ENCODE data around the gene ZSWIM4. TPM values are rescaled to one million over a fixed set of nuclear protein-coding genes. Genes with fewer than 3 reads are reported as not detected.
A peak's percentile ranks its signal among the peaks of the same experiment; 100 is the strongest.
"Not testable (repeated sequence)": the region's sequence is repeated elsewhere in the genome, so short reads cannot be mapped to it uniquely, and the experiment has no call there.

Gene ZSWIM4
- total RNA-seq, 6 experiments from 2014 or later = 5.0 to 6.0 (median 5.2) TPM

DNA sequence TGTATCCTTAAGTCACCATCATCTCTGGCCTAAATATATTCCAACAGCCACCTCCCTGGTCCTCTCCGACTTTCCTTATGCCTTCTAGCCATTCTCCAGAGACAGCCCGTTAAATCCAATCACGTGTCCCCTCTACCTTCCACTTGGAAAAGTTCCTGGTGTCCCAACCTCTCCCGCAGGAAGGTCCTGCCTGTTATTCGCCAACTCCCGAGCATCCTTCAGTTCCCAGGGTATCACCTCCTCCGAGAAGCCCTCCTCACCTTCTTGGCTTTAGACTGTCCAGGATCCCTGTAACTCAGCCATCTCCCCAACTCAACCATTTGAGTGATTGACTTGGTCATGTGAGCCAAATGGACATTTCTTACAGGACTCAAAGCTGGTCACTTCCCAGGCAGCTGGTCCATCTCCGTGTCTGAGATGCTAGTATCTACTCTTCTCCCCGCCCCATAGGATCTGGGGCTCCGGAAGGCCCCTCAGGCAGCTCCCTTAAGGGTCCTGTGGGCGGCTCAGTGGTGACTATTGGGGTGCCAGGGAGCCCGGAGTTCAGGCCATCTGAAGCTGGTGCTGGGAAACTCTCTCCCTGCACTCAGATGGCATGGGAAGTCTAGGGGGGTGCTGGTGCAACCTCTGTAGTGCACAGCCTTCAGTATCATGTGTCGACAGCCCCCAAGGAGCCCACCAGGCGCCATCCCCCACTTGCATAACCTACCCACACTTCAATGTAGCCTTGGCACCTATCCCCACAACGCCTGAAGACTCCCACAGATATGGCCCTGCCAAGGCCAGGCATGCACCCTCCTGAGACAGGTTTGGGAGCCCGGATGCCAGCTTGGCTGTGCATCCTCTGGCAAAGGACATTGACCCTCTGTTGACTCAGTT is 53.8 kb downstream of the ZSWIM4 start:
- H3K36me3 Mint-ChIP-seq (ENCODE audit: low read depth) = no peaks in the 10 kb centered on the region
- H3K4me1 Mint-ChIP-seq (ENCODE audit: low read depth) = peaks cover 70% of the 10 kb centered on the region
- H3K27ac Mint-ChIP-seq = peak overlapping the region; percentile 100
- H3K27me3 Mint-ChIP-seq (ENCODE audit: insufficient read depth) = peaks cover 2% of the 10 kb centered on the region
- TF ChIP-seq, protein P1, sequence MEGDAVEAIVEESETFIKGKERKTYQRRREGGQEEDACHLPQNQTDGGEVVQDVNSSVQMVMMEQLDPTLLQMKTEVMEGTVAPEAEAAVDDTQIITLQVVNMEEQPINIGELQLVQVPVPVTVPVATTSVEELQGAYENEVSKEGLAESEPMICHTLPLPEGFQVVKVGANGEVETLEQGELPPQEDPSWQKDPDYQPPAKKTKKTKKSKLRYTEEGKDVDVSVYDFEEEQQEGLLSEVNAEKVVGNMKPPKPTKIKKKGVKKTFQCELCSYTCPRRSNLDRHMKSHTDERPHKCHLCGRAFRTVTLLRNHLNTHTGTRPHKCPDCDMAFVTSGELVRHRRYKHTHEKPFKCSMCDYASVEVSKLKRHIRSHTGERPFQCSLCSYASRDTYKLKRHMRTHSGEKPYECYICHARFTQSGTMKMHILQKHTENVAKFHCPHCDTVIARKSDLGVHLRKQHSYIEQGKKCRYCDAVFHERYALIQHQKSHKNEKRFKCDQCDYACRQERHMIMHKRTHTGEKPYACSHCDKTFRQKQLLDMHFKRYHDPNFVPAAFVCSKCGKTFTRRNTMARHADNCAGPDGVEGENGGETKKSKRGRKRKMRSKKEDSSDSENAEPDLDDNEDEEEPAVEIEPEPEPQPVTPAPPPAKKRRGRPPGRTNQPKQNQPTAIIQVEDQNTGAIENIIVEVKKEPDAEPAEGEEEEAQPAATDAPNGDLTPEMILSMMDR (IDR thresholded peaks at IDR 0.05) = no peak
- no peaks in the 10 kb centered on the region for H3K9me3 Mint-ChIP-seq
- H3K4me3 Mint-ChIP-seq = peak overlapping the region; percentile 37
- no peak for DNase-seq

DNA sequence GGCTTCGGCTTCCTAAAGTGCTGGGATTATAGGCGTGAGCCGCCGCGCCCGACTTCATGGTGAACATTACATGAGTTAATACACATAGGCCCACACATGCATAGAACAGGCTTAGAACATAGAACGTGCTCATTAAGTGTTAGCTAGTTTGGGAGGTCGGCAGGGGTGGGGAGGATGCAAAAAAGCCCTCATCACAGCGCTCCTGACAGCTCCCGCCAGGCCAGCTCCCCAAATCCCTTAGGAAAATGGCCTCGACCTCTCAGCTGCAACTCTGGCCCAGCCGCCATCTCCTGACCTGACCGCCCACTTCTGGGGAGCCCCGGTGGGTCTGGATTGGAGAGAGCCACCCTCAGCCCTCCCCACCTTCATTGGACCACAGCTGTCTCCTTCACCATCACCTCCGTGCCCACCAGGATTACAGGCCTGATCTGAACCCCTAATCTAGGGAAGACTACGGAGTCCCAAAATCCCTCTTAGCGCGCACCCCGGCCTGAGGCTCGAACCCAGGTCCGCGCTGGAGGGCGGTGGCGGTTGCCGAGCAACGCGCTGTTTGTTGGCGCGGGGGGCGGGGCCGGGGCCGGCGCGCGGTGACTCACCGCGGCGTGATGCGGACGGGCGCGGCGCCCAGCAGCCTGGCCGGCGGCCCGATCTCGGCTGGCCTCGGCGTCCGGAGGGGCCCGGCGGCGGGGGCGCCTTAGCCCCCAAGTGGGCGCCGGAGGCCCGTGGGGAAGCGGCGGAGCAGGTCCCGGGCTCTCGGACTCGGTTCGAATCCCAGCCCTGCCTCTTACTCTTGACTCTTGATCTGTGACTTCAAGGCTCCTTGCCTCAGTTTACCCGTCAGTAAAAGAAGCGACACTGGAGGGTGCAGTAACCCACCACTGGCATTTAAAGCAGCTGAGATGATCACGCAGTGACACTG is 55.0 kb downstream of the ZSWIM4 start:
- peaks cover 2% of the 10 kb centered on the region for H3K27me3 Mint-ChIP-seq (ENCODE audit: insufficient read depth)
- H3K9me3 Mint-ChIP-seq = no peaks in the 10 kb centered on the region
- H3K36me3 Mint-ChIP-seq (ENCODE audit: low read depth) = no peaks in the 10 kb centered on the region
- TF ChIP-seq, protein P1 (IDR thresholded peaks at IDR 0.05) = no peak
- H3K27ac Mint-ChIP-seq = peak overlapping the region; percentile 100
- peak; percentile 57 for DNase-seq
- H3K4me3 Mint-ChIP-seq = peak overlapping the region; percentile 87
- peaks cover 58% of the 10 kb centered on the region for H3K4me1 Mint-ChIP-seq (ENCODE audit: low read depth)

DNA sequence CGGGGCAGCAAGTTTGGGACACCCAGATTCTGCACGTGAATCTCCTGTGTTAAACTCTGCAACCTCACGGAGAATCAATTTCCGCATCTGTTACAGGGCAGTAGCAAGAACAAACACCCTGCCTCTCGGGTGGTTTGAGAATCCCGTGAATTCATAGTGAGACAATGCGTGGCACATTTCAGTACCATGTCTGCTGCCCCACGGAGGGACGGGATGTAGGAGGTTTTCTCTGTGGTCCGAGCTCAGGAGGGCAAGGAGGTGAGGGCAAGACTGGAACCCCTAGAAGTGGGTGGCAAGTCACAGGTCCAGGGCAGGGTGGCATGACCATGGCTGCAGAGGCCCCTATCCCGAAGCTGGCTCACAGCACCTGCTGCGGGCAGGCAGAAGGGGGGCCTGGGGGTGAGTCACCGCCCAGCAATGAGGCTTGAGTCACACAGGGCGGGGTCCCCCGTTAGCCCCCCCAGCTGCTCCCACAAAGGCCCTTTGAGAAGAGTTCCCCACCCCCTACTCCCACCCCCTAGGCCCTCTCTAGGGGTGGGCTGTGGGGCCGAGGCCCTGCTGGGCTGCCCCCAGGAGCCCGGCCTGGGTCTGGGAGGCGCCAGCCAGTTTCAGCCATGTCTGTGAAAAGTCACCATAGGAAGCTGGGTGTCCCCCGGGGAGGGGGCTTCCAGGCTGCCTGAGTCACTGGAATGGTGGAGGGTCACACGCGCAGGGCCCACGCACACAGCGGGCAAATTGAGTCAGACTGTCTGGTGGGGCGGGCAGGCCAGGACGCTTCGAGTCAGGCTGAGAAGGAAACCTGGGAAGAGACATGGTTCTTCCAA is 55.9 kb downstream of the ZSWIM4 start:
- H3K27ac Mint-ChIP-seq = peak overlapping the region; percentile 100
- H3K9me3 Mint-ChIP-seq = no peaks in the 10 kb centered on the region
- H3K4me1 Mint-ChIP-seq (ENCODE audit: low read depth) = peaks cover 50% of the 10 kb centered on the region

DNA sequence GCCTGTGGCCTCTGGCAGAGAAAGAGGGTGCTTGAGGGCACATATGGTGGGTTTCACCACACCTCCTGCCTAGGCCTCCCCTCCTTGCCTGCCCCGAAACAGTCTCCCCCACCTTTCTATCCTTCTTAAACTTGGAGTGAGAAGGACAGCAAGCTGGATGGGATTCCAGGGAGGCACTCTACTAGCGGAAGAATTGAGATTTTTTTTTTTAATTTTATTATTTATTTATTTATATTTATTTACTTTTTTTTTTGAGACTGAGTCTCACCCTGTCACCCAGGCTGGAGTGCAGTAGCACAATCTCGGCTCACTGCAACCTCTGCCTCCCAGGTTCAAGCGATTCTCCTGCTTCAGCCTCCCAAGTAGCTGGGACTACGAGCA is 56.5 kb downstream of the ZSWIM4 start:
- H3K4me3 Mint-ChIP-seq = peak overlapping the region; percentile 87

More for the DNA sequence above, 55.9 kb downstream of the ZSWIM4 start:
- DNase-seq = peak; percentile 85
- peak overlapping the region; percentile 87 for H3K4me3 Mint-ChIP-seq
- peaks cover 2% of the 10 kb centered on the region for H3K27me3 Mint-ChIP-seq (ENCODE audit: insufficient read depth)
- H3K36me3 Mint-ChIP-seq (ENCODE audit: low read depth) = no peaks in the 10 kb centered on the region
- TF ChIP-seq, protein P1 (IDR thresholded peaks at IDR 0.05) = no peak

DNA sequence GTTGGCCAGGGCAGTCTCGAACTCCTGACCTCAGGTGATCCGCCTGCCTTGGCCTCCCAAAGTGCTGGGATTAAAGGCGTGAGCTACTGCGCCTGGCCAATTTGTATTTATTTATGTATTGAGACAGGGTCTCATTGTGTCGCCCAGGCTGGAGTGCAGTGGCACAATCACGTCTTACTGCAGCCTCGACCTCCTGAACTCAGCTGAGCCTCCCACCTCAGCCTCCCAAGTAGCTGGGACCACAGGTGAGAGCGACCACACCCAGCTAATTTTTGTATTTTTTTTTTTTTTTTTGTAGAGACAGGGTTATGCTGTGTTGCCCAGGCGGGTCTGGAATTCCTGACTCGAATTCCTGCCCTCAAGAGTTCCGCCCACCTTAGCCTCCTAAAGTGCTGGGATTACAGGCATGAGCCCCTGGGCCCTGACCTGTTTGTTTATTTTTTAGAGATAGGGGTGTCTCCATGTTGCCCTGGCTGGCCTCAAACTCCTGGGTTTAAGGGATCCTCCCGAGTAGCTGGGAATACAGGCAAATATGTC is 57.0 kb downstream of the ZSWIM4 start:
- H3K36me3 Mint-ChIP-seq (ENCODE audit: low read depth); H3K9me3 Mint-ChIP-seq; H3K27me3 Mint-ChIP-seq (ENCODE audit: insufficient read depth); H3K4me3 Mint-ChIP-seq; DNase-seq: not testable (repeated sequence)
- Mint-ChIP-seq H3K4me1 (ENCODE audit: low read depth) (peaks cover 41% of the 10 kb centered on the region), H3K27ac (peak overlapping the region; percentile 100)

More for the DNA sequence above, 56.5 kb downstream of the ZSWIM4 start:
- not testable (repeated sequence) for H3K9me3 Mint-ChIP-seq; DNase-seq; H3K36me3 Mint-ChIP-seq (ENCODE audit: low read depth); H3K27me3 Mint-ChIP-seq (ENCODE audit: insufficient read depth)
- Mint-ChIP-seq H3K4me1 (ENCODE audit: low read depth) (peaks cover 44% of the 10 kb centered on the region), H3K27ac (peak overlapping the region; percentile 100)

DNA sequence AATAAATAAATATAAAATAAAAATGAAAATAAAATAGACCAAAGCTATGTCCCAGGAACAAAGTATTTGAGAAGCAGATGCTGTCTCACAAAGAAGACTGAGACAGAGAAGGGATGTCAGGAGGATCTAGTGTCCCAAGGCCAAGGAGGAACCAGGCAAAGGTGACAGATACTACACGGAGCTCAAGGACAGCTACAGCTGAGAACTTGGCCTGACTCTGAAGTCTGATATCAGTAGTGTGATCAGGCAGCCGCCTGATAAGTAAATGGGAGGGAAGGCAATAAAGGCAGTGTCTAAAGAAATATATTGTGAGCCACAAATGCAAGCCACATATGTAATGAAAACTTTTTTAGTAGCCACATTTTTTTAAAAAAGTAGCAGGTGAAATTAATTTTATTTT is 61.3 kb downstream of the ZSWIM4 start:
- Mint-ChIP-seq H3K27ac (peak overlapping the region; percentile 45; the same call in 1 of the 2 replicates), H3K36me3 (ENCODE audit: low read depth) (no peaks in the 10 kb centered on the region), H3K4me1 (ENCODE audit: low read depth) (peaks cover 33% of the 10 kb centered on the region), H3K27me3 (ENCODE audit: insufficient read depth) (no peaks in the 10 kb centered on the region), H3K9me3 (no peaks in the 10 kb centered on the region), H3K4me3 (no peak overlapping the region)
- TF ChIP-seq, protein P1 (IDR thresholded peaks at IDR 0.05) = no peak
- DNase-seq = no peak

Measured in HFFc6 (cell line).